Stomach smooth muscle (tissue), 2 donors: ENCODE measurements around the gene HAO1.

Experiments used
- H3K27ac ChIP-seq: one replicate; pipeline ENCODE4 v1.7.0; 2013; ENCODE audit warnings: mild to moderate bottlenecking, low read length, inconsistent platforms
- H3K27me3 ChIP-seq, 2 donors: one replicate each; pipeline ENCODE4 v1.7.0; 2013; ENCODE audit warnings: low read length in 2 of 2; ENCODE audit not compliant: insufficient read depth in 2 of 2, control insufficient read depth in 1 of 2
- H3K36me3 ChIP-seq, 2 donors: one replicate each; pipeline ENCODE4 v1.7.0; 2013; ENCODE audit warnings: low read length in 2 of 2; ENCODE audit not compliant: control insufficient read depth in 2 of 2, insufficient read depth in 2 of 2
- H3K4me1 ChIP-seq: one replicate; pipeline ENCODE4 v1.7.0; 2013; ENCODE audit warnings: low read length; ENCODE audit not compliant: control insufficient read depth, insufficient read depth
- H3K4me3 ChIP-seq, 2 donors: one replicate each; pipeline ENCODE4 v1.7.0; 2013; ENCODE audit warnings: low read length in 2 of 2
- H3K9ac ChIP-seq, 2 donors: one replicate each; pipeline ENCODE4 v1.7.0; 2013; ENCODE audit warnings: low read length in 2 of 2, mild to moderate bottlenecking in 1 of 2
- H3K9me3 ChIP-seq, 2 donors: one replicate each; pipeline ENCODE4 v1.7.0; 2013; ENCODE audit warnings: low read length in 2 of 2; ENCODE audit not compliant: control insufficient read depth in 2 of 2
- donor health status: healthy.
- donor health status: Pancreatic carcinoma.

The HAO1 gene

DNA sequence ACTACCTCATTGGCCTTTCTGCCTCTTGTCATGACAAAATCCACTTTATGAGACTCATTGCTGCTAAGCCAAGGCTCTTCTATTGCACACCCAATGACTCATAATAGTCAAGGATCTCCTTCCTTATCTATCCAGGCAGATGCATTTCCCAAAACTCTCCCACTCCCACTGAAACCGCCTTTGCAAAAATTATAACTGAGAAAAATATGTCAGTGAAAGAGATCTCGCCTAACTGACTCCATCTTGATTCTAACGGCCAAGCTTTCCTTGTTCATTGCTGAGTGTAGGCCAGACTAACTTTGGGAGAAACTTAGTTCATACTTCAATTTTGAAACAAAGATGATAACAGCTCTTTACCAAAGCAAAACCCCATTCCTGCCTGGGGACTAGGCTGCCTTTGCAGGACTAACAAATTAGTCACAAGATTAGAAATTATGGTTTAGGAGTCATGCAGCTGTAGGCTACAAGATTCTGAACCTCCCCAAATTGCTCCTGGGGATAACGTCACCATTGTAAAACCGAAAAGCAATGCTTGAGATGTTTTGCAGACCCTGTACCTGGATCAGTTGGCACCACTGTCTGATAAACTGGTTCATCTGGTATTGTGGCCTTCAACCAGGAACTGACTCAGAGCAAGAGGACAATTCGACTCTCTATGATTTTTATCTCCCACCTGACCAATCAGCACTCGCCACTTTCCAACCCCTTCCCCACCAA lies 47.1 kb downstream of the HAO1 start:
- H3K4me3 ChIP-seq, result no peak overlapping the region
- no peaks in the 10 kb centered on the region for H3K36me3 ChIP-seq
- no peak overlapping the region for H3K9ac ChIP-seq
- H3K4me1 ChIP-seq, result no peaks in the 10 kb centered on the region
- H3K27ac ChIP-seq, result no peak overlapping the region
- no peaks in the 10 kb centered on the region for H3K27me3 ChIP-seq
- no peaks in the 10 kb centered on the region for H3K9me3 ChIP-seq

DNA sequence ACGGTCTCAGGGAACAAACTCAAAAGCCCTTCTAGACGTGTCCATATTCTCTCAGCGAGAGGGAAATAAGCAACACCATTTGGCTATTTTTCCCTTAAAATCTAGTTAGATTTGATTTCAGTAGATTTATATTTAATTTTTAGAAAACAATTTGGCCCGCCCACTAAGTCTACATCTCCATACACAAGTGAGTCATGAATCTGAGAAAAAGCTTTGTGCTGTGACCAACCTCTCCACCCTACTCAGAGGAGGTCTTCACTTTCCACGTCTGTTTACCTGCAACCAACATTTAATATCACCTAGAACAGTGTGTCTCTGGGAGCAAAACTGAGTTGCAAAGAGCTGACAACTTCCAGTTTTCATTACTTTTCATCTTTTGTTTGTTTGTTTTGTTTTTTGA lies 48.6 kb downstream of the HAO1 start:
- H3K27me3 ChIP-seq, result no peaks in the 10 kb centered on the region
- H3K4me1 ChIP-seq, result no peaks in the 10 kb centered on the region
- no peaks in the 10 kb centered on the region for H3K9me3 ChIP-seq
- no peak overlapping the region for H3K9ac ChIP-seq
- no peak overlapping the region for H3K27ac ChIP-seq
- H3K36me3 ChIP-seq, result no peaks in the 10 kb centered on the region
- no peak overlapping the region for H3K4me3 ChIP-seq

DNA sequence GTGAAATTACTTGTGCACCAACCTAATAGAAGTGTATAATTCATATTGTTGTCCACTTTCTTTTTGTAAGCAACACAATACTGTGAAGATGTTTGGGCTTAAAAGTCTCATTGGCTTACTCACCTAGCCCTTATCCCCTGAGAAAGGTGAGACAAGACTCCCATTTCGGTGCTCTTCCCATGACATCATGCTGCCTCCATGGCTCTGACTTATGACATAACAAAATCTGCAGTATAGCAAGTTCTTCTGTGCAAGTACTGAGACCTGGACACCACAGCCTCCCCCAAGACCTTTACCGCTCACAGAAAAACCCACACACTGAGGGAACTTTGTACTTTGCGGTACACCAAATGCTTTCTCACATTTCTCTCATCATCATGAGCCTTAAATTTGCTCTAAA lies 50.5 kb downstream of the HAO1 start:
- Histone ChIP-seq H3K4me3 (no peak overlapping the region), H3K27ac (no peak overlapping the region), H3K9ac (no peak overlapping the region), H3K4me1 (no peaks in the 10 kb centered on the region), H3K27me3 (no peaks in the 10 kb centered on the region), H3K9me3 (no peaks in the 10 kb centered on the region), H3K36me3 (no peaks in the 10 kb centered on the region)

DNA sequence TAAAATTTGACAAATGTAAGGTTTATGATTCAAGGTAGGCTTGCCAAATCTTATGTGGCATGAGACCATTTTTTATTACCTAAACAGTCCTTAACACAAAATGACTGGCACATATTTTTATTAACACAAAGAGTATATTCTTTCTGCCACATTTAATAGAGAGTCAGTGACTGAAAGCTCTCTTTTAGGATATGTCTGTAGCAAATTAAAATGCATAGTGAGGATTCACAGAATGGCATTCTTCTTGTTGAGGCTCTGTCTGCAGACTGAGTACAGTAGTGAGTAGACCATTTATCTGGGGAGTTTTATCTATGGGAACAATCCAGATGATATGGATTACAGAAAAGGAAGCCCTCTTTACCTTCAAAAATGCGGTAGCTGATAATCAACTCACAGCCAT lies 56.5 kb downstream of the HAO1 start:
- Histone ChIP-seq H3K36me3 (no peaks in the 10 kb centered on the region), H3K9ac (no peak overlapping the region), H3K4me3 (no peak overlapping the region), H3K27me3 (no peaks in the 10 kb centered on the region), H3K9me3 (no peaks in the 10 kb centered on the region), H3K4me1 (no peaks in the 10 kb centered on the region), H3K27ac (no peak overlapping the region)

DNA sequence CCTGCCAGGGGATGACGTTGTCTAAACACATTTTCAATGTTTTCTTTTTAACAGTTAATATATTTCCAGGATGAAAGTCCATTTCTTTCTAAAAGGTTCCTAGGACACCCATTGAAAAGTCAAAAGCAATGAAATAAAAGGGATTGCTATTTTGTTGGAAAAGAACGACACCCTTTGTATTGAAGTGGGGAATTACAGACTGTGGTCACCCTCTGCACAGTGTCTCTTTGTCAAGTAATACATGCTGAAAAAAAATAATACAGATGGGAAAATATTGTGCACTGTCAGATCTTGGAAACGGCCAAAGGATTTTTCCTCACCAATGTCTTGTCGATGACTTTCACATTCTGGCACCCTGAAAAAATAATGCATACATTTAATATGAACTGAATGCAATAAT lies 56.9 kb downstream of the HAO1 start:
- Histone ChIP-seq H3K27ac (no peak overlapping the region), H3K27me3 (no peaks in the 10 kb centered on the region), H3K36me3 (no peaks in the 10 kb centered on the region), H3K4me1 (no peaks in the 10 kb centered on the region), H3K9me3 (no peaks in the 10 kb centered on the region), H3K9ac (no peak overlapping the region), H3K4me3 (no peak overlapping the region)

DNA sequence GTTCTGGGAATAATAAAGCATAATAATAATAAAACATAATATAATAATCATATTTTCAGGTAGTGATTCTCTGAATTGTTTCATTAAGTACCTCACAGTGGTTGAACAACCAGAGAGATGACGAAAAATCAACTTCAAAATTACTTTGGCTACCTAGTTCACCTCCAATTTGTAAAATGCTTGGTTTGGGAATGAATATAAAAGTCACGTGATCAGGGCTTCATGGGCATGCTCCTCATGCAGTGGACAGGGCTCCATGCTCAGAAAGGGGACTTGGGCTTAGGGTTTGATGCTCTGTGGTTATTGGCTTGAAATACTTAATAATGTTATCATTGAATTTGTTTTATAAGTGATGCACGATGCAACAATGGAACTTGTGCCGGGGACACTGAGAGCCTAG lies 58.2 kb downstream of the HAO1 start:
- no peak overlapping the region for H3K9ac ChIP-seq
- no peaks in the 10 kb centered on the region for H3K36me3 ChIP-seq
- H3K27me3 ChIP-seq, result no peaks in the 10 kb centered on the region
- H3K4me1 ChIP-seq, result no peaks in the 10 kb centered on the region
- no peak overlapping the region for H3K27ac ChIP-seq
- no peaks in the 10 kb centered on the region for H3K9me3 ChIP-seq
- no peak overlapping the region for H3K4me3 ChIP-seq

DNA sequence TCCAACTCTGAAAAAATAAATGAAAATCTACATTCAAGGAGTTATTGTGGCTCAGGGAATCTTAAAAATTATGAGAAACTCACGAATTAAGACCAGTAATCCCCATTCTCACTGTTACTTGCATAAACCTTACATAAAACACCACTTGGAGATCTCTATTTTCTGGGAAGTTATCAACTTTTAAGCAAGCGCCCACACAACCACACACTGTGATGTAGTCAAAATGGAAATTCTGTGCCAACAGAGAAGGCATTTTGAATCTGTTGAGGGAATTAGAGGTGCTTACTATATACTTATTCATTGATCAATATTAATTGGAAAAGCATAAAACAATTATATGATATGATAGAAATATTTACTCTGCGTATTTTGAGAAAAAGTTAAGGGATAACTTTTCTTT lies 58.7 kb downstream of the HAO1 start:
- Histone ChIP-seq H3K4me1 (no peaks in the 10 kb centered on the region), H3K27ac (no peak overlapping the region), H3K27me3 (no peaks in the 10 kb centered on the region), H3K36me3 (no peaks in the 10 kb centered on the region), H3K9me3 (no peaks in the 10 kb centered on the region), H3K4me3 (no peak overlapping the region), H3K9ac (no peak overlapping the region)

DNA sequence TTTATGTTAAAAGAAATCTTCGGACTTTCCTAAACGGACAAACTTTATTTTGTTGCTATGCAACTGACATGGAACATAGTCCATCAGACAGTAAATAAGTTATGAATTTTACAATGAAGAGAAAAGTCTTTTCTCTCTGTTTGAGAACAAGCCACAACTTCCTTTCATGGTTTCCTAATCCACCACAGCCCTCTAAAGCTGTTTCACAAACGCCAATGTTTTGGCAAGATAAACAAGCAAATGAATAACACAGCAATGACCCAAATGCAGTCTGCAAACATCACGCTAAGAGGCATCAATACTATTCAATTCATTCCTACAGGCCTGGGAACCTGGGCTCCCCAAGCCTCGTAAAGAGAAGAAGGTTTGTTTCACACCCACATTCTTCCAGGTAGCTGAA lies 60.4 kb downstream of the HAO1 start:
- Histone ChIP-seq H3K9ac (no peak overlapping the region), H3K27ac (no peak overlapping the region), H3K27me3 (no peaks in the 10 kb centered on the region), H3K9me3 (no peaks in the 10 kb centered on the region), H3K36me3 (no peaks in the 10 kb centered on the region), H3K4me1 (no peaks in the 10 kb centered on the region), H3K4me3 (no peak overlapping the region)

DNA sequence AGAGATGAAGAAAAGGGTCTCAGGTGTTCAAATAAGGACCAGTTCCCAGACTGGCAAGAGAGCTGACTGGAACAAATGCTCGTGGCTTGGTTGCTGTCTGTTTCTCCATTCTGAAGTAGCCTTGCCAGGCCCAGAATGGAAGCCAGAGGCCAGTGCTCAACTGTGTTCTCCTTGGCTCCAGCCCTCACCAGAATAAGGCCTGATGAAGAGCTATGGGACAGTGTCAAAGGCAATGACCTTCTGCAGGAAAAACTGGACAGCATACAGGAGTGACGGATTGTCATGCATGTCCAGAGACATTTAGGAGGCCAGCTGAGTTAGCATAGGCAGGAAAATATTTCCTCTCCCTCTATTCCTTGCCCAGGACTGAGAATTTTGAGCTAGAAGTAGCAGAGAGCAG lies 72.2 kb downstream of the HAO1 start:
- Histone ChIP-seq H3K27me3 (no peaks in the 10 kb centered on the region), H3K27ac (no peak overlapping the region), H3K36me3 (no peaks in the 10 kb centered on the region), H3K4me1 (no peaks in the 10 kb centered on the region), H3K4me3 (no peak overlapping the region), H3K9me3 (no peaks in the 10 kb centered on the region), H3K9ac (no peak overlapping the region)

DNA sequence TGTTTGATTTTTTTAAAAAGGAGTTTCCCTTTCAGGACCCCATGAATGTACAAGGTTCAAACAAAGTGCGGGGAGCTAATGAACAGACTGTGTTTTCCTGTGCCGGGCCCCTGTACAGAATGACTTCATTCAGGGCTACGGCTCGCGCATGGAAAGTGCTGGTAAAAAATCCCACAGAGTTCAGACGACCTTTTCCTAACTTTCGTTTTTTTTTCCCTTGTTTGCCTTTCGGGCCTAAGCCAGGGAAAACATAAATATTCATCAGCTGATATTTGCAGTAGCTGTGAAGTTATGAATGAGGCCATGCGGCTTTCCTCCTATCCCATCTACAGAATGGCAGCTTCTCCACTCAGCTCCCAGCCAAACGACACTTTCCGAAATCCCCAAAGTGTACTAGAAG lies 74.0 kb downstream of the HAO1 start:
- no peaks in the 10 kb centered on the region for H3K9me3 ChIP-seq
- H3K27me3 ChIP-seq, result no peaks in the 10 kb centered on the region
- no peaks in the 10 kb centered on the region for H3K4me1 ChIP-seq
- H3K36me3 ChIP-seq, result no peaks in the 10 kb centered on the region
- H3K4me3 ChIP-seq, result no peak overlapping the region
- no peak overlapping the region for H3K27ac ChIP-seq
- no peak overlapping the region for H3K9ac ChIP-seq

DNA sequence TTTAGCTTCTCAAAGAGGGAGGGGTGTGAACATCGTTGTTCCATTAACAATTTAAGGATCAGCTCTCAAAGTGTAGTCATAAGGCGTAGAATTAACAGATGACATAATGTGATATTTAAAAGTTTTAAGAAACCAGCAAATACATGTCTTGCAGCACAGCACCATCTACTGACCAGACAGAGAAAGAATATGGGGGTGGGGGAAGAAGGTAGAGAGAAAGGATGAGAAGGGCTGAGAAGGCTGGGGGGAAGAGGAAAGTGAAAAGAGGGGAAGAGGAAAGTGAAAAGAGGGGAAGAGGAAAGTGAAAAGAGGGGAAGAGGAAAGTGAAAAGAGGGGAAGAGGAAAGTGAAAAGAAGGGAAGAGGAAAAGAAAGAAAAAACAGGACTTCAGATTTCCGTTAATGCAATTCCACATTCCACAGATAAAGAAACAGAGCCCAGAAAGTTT lies 80.9 kb downstream of the HAO1 start:
- Histone ChIP-seq H3K4me3 (no peak overlapping the region), H3K9ac (no peak overlapping the region)

More for the DNA sequence above, 80.9 kb downstream of the HAO1 start:
- no peak overlapping the region for H3K27ac ChIP-seq
- no peaks in the 10 kb centered on the region for H3K36me3 ChIP-seq
- H3K27me3 ChIP-seq, result no peaks in the 10 kb centered on the region
- H3K9me3 ChIP-seq, result no peaks in the 10 kb centered on the region
- H3K4me1 ChIP-seq, result no peaks in the 10 kb centered on the region
